IPS DF 19.7 (cell line): ENCODE measurements around the gene PSD4.

ENCODE experiments used
- DNase-seq: peaks from one replicate; pipeline ENCODE4 v3.0.0-alpha.2; 2013; ENCODE audit warnings: low read depth, low spot score

The PSD4 gene

DNA sequence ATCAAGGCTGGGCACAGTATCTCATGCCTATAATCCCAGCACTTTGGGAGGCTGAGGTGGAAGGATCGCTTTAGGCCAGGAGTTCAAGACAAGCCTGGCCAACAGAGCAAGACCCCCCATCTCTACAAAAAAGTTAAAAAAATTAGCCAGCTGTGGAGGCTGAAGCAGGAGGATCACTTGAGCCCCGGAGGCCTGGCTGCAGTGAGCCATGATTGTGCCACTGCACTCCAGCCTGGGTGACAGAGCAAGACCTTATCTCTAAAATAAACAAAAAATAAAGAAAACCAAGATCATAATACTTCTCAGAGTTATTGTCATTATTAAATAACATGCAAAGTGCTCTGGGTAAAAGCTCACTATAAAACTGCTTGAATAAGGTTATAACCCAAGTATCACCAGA, 31.5 kb upstream of the PSD4 start:
- no peak for DNase-seq

DNA sequence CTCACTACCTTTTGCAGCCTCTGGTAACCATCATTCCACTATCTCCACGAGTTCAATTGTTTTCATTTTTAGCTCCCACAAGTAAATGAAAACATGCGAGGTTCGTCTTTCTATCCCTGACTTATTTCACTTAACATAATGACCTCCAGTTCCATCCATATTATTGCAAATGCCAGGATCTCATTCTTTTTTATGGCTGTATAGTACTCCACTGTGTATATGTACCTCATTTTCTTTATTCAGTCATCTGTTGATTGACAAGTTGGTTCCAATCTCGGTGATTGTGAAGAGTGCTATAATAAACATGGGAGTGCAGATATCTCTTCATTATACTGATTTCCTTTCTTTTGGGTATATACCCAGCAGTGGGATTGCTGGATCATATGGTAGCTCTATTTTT, 29.5 kb upstream of the PSD4 start:
- no peak for DNase-seq

- DNase-seq, result no peak
Observed at GRCh38 chr2:113148606-113149552, 24.9 kb upstream of the PSD4 start.

DNA sequence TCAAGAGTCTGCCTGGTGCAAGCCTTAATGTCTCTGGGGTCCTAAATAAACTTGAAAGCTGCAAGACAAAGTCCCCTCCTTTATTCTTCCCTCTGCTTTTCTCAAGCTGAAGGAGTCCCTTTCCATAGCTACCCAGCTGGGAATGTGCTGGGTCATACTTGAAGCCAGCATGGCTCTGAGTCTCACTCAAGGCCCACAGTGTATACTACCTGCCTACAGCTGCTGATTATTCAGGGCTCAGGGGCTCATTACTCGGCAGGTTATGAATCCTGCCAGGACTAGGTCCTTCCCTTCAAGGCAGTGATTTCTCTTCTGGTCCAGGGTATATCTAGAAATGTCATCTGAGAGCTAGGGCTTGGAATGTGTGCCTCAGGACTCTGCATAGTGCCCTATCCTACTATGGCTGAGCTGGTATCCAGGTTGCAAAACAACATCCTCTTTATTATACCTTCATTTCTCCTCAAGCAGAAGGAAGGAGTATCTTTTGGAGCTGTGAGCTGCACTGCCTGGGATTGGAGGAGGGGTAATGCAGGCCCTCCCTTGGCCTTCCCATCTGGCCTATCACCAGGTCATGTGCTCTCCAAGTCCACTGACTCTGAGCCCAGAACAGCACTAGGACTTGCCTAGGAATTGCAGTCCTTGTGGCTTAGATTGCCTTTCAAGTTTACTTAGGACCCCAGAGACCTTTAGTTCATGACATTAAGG, 24.1 kb upstream of the PSD4 start:
- no peak for DNase-seq

GRCh38 chr2:113150258-113150601, 23.5 kb upstream of the PSD4 start:
- no peak for DNase-seq

GRCh38 chr2:113155331-113155730, 18.4 kb upstream of the PSD4 start:
- DNase-seq, result no peak

DNA sequence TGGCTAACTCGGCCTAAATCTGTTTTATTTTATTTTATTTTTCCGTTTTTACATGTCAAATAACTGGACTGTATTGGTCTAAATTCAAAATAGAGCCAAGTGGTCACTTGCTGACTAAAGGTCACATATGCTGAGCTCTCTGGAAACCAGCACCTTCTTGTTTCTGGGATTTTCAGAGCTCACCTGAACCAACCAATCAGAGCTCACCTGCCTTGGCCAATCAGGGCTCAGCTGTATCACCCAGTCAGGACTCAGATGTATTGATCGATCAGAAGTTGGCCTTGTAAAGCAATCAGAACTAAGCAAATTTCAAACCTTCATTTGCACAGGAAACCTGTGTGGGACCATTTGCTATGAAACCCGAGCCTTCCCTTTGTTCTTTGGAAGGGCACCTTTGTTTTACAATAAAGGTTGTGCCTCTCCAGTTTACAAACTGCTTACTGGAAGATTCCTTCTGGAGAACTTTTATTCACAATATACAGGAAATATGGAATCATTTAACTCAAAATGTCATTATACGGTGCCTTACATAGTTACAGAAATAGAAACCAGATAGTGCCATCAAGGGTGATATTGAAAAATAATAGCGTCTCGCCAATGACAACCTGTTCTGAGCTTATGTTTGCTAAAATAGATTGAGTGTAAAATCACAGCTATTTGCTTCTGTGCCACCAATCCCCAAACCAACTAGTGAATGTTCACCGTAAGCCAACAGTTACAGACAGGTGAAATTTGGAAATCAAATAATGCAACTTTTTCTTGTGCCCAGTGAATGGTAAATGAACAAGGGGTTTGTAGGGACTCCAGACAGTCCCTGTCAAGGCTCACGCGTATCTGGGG, 17.3 kb upstream of the PSD4 start:
- no peak for DNase-seq

- DNase-seq, result no peak
Observed at GRCh38 chr2:113157118-113157896, 16.5 kb upstream of the PSD4 start.

DNA sequence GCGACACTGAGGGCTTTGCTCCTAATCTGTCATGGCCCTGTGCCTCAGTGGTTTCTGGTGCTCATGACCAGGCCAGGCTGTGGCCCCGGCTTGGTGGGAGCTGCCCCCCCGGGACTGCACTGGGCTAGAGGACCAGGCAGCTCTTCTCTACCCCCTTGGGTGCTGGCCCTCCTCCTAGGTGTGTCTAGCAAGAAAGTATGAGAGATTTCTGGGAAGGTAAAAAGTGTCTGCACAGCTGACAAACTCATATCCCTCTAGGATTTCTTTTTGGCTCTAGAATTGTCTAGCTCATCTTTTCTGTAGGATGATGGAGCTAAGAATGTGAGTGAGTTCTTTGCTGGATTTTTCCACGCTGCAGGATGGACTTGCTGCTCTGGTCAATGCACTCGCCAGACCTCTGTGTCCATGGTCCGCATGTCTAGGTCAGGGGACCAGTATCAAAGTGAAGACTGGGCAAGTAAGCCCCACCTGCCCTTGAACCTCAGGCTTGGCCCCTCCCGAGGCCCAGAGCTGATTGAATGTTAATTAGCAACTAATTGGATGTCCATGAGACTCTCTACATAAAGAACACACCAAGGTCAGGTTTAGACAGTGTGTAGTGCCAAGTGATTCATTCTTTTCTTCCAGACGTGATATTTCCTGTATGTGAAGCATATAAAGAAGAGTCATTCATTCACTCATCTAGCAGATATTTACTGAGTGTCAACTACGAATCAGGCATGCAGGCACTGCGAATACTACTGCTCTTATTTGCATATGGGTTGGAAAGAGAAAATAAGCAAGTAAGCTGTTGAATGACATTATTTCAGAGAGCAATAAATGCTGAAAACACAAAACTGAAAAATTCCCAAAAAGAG, 15.6 kb upstream of the PSD4 start:
- no peak for DNase-seq

- no peak for DNase-seq
Observed at GRCh38 chr2:113158884-113159553, 14.8 kb upstream of the PSD4 start.

- DNase-seq, result no peak
Observed at GRCh38 chr2:113160248-113160647, 13.5 kb upstream of the PSD4 start.

- DNase-seq, result no peak
Observed at GRCh38 chr2:113160962-113161361, 12.8 kb upstream of the PSD4 start.

- DNase-seq, result no peak
Observed at GRCh38 chr2:113162173-113162572, 11.6 kb upstream of the PSD4 start.

DNA sequence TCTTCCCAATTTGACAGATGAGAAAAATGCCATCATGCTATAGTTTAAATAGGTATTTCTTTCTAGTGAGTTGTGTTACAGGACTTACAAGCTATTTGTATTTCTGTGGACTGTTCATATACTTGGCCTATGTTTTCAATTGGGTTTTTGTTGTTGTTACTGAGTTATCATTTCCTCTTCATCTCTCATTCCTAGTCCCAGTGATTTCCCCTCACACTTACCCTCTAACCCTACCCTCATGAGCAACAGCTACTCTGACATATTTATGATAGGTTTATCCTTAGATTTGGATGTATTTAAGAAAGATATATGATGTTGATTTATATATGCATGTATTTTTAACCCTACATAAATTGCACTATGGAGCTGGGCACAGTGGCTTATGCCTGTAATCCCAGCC, 10.9 kb upstream of the PSD4 start:
- no peak for DNase-seq

GRCh38 chr2:113164215-113164929, 9.4 kb upstream of the PSD4 start:
- DNase-seq, result no peak

DNA sequence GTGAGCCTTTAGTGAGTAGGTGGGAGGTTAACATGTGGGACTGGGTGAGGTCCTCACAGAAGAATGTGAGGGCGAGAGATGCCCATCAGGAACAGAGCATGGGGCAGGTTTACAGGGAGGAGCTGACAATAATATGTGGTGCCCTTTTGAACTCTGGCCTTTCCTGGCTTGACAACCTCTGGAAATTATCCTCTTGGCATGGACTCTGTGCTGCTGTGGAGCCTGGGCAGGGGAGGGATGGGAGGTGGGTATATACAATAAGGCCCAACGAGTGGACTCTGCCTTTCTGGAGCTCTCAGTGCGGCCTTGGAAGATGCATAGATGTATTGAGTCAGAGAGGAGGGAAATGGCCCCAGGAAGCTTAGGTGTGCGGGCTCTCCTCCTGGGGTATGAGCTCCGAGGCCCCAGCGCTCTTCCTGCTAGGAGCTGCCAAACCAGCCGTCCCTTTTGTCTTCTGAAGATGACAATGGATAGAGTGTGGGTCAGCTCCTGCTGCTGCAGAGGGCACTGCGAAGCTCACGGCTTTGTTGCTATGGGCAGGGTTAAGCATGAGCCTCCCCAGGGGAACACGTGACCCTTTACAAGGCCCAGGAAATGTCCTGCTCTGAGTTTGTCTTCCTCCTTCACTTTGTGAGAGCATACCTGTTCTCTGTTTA, 8.7 kb upstream of the PSD4 start:
- DNase-seq, result peak; percentile 38

GRCh38 chr2:113166187-113166645, 7.6 kb upstream of the PSD4 start:
- DNase-seq, result no peak

DNA sequence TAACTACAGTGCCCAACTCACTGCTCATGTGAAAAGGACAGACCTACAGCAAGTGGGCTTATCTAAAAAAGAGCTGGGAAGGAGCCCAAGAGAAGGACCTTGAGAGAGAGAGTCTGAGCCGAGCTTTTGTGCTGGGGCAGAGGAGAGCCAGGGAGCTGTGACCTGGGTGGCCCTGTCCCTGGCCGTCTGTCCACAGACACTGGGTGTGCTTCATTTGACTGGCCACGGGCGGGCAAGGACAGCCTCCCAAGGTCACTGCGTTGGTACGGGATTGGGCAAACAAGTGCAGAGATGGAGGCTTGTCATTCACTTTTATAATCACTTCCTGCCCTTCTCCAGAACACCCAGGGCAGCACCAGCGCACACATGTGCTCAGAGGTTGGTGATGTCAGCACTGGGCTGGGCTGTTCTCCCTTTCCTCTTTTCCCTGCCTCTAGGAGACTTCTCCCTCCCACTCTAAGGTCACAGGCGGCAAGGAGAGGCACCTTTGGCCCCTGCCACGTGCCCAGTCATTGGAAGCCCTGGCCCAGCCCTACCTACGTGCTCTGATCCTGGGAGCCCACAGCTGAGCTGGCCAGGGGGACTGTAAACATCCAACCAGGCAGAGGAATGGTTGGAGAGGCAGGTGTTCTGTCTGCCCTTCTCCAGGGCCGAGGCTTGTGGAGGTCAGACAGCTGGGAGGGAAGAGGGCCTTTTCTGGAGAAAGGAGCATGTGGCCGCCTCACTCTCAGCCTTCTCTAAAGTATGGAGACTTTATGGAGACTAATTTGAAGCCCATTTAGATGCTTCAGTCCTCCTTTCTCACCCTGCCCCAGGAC, 6.4 kb upstream of the PSD4 start:
- DNase-seq, result no peak
